ENCODE data around the gene HSPA4L.

DNA sequence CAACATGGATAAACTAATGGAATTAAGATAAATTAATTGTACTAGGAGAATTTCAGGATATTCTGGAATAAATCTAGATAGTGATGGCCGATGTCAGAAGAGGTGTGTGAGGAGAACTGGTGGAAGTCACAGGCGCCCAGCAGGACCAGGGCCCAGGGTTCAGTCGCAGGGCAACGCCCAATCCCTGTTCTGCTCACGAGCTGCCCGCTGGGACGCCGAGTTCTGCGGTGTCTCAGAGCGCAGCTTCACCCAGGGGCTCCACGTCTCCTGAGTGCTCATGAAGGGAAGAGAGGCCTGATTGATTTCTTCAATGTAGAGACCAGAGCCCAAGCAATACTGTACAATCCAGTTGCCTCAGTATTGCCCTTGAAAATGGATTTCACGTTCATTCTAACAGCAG is 1.5 kb upstream of the HSPA4L start:
- TF ChIP-seq, protein P1, sequence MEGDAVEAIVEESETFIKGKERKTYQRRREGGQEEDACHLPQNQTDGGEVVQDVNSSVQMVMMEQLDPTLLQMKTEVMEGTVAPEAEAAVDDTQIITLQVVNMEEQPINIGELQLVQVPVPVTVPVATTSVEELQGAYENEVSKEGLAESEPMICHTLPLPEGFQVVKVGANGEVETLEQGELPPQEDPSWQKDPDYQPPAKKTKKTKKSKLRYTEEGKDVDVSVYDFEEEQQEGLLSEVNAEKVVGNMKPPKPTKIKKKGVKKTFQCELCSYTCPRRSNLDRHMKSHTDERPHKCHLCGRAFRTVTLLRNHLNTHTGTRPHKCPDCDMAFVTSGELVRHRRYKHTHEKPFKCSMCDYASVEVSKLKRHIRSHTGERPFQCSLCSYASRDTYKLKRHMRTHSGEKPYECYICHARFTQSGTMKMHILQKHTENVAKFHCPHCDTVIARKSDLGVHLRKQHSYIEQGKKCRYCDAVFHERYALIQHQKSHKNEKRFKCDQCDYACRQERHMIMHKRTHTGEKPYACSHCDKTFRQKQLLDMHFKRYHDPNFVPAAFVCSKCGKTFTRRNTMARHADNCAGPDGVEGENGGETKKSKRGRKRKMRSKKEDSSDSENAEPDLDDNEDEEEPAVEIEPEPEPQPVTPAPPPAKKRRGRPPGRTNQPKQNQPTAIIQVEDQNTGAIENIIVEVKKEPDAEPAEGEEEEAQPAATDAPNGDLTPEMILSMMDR (IDR thresholded peaks at IDR 0.05; ENCODE audit: low read depth, low read length), result no peak
- TF ChIP-seq EZH2phosphoT487 (IDR thresholded peaks at IDR 0.05; ENCODE audit: low read depth), result no peak

Measured in OCI-LY3 (cell line).